GM15510 (cell line): ENCODE data around the gene MRPL52.
A peak's percentile ranks its signal among the peaks of the same experiment; 100 is the strongest.

Source experiments
- POLR2A ChIP-seq: IDR thresholded peaks from 3 replicates; pipeline ENCODE4 v1.6.1; 2011; ENCODE audit warnings: borderline replicate concordance; ENCODE audit not compliant: insufficient read length; ENCODE audit errors: extremely low read depth

MRPL52 gene

GRCh38 chr14:22807432-22808087 lies 22.1 kb upstream of the MRPL52 start:
- no peak for TF ChIP-seq POLR2A

- no peak for TF ChIP-seq POLR2A
Measured at GRCh38 chr14:22808388-22809209, 21.1 kb upstream of the MRPL52 start.

GRCh38 chr14:22811722-22812121 lies 18.0 kb upstream of the MRPL52 start:
- no peak for TF ChIP-seq POLR2A

GRCh38 chr14:22812744-22813143 lies 16.9 kb upstream of the MRPL52 start:
- no peak for TF ChIP-seq POLR2A

- TF ChIP-seq POLR2A = no peak
Measured at GRCh38 chr14:22813145-22813544, 16.5 kb upstream of the MRPL52 start.

GRCh38 chr14:22814373-22814772 lies 15.3 kb upstream of the MRPL52 start:
- TF ChIP-seq POLR2A = no peak

GRCh38 chr14:22814941-22815713 lies 14.6 kb upstream of the MRPL52 start, which contains the start of gene SLC7A7:
Gene SLC7A7, minus strand, starts transcription at chr14:22815435. Its CDS starts 2,037 bp downstream, at chr14:22813398.
- TF ChIP-seq POLR2A = no peak

GRCh38 chr14:22819151-22819988 lies 10.3 kb upstream of the MRPL52 start:
- TF ChIP-seq POLR2A = no peak

GRCh38 chr14:22820731-22821130 lies 9.0 kb upstream of the MRPL52 start:
- no peak for TF ChIP-seq POLR2A

- no peak for TF ChIP-seq POLR2A
Measured at GRCh38 chr14:22821193-22822015, 8.3 kb upstream of the MRPL52 start.

GRCh38 chr14:22822016-22822570 lies 7.6 kb upstream of the MRPL52 start:
- TF ChIP-seq POLR2A = no peak

GRCh38 chr14:22822571-22823098 lies 7.1 kb upstream of the MRPL52 start:
- peak; percentile 9 for TF ChIP-seq POLR2A

- TF ChIP-seq POLR2A = no peak
Measured at GRCh38 chr14:22824711-22825359, 4.9 kb upstream of the MRPL52 start.

GRCh38 chr14:22830443-22831010 lies 840 bp downstream of the MRPL52 start:
- no peak for TF ChIP-seq POLR2A
